IMR-90 (cell line): Measurements from ENCODE around the gene PAX8. TPM values are rescaled to one million over a fixed set of nuclear protein-coding genes. Genes with fewer than 3 reads are reported as not detected.

Source experiments
- ATAC-seq: fragments of 200-7000 bp; cut with Tn5 transposase; 2 replicates; pipeline ENCODE4 v1.9.1; 2020; ENCODE audit warnings: low read depth, mild to moderate bottlenecking, moderate library complexity
- BruUV-seq: library from RNA; stranded (reverse); fragments of 400-500 nt; replicated peaks from 2 replicates; lab custom pipeline; 2021; lab: Mats Ljungman, UMichigan
- CTCF ChIA-PET: fragments of 300-600 bp; formaldehyde crosslinking; extraction: SDS; loops from one replicate; lab custom pipeline; 2021; ENCODE audit warnings: antibody characterized with exemption; lab: Yijun Ruan, JAX
- POLR2A ChIA-PET: fragments of 300-600 bp; sonication (Branson Sonifier 250); formaldehyde crosslinking; loops from one replicate; lab custom pipeline; 2022; ENCODE audit warnings: antibody characterized with exemption; ENCODE audit not compliant: unreplicated experiment; lab: Charles Lee
- DNase-seq: peaks from one replicate; pipeline ENCODE4 v3.0.0; 2013
- H2AFZ ChIP-seq: replicated peaks from 2 replicates; pipeline ENCODE3; 2013; ENCODE audit warnings: low read length, mild to moderate bottlenecking; ENCODE audit not compliant: poor library complexity
- H2AK5ac ChIP-seq: 2 replicates; pipeline ENCODE4 v1.6.1; 2013; ENCODE audit warnings: low read depth, low read length, inconsistent platforms
- H2AK9ac ChIP-seq: replicated peaks from 2 replicates; pipeline ENCODE3; 2013; ENCODE audit warnings: mild to moderate bottlenecking, low read depth, low read length, moderate library complexity; ENCODE audit not compliant: poor library complexity
- H2BK120ac ChIP-seq: 2 replicates; pipeline ENCODE4 v1.6.1; 2013; ENCODE audit warnings: low read depth, low read length, inconsistent platforms
- H2BK15ac ChIP-seq: 3 replicates; pipeline ENCODE4 v1.6.1; 2013; ENCODE audit warnings: low read depth, low read length, inconsistent platforms
- H2BK20ac ChIP-seq: 2 replicates; pipeline ENCODE4 v1.6.1; 2013; ENCODE audit warnings: low read depth, mild to moderate bottlenecking, inconsistent platforms, low read length, moderate library complexity
- H2BK5ac ChIP-seq: 2 replicates; pipeline ENCODE4 v1.6.1; 2013; ENCODE audit warnings: mild to moderate bottlenecking, low read depth, low read length, inconsistent platforms; ENCODE audit not compliant: poor library complexity, severe bottlenecking
- H3K14ac ChIP-seq: replicated peaks from 2 replicates; pipeline ENCODE4 v1.6.1; 2013; ENCODE audit warnings: low read depth, low read length, inconsistent platforms
- H3K18ac ChIP-seq: 2 replicates; pipeline ENCODE4 v1.6.1; 2013; ENCODE audit warnings: low read depth, low read length, control low read depth
- H3K23ac ChIP-seq: 2 replicates; pipeline ENCODE4 v1.6.1; 2013; ENCODE audit warnings: low read depth, low read length, inconsistent platforms
- H3K27ac ChIP-seq: 2 replicates; pipeline ENCODE4 v1.5.1; 2013; ENCODE audit warnings: mild to moderate bottlenecking, control low read depth, low read length; ENCODE audit not compliant: insufficient read depth
- H3K27me3 ChIP-seq: 2 replicates; pipeline ENCODE4 v1.6.1; 2013; ENCODE audit warnings: low read length; ENCODE audit not compliant: control insufficient read depth, insufficient read depth
- H3K36me3 ChIP-seq: 2 replicates; pipeline ENCODE4 v1.6.1; 2013; ENCODE audit warnings: low read length, mixed read lengths; ENCODE audit not compliant: control insufficient read depth, insufficient read depth
- H3K4ac ChIP-seq: 2 replicates; pipeline ENCODE4 v1.6.1; 2013; ENCODE audit warnings: low read depth, low read length, inconsistent platforms
- H3K4me1 ChIP-seq: 2 replicates; pipeline ENCODE4 v1.6.1; 2013; ENCODE audit warnings: low read length, mixed read lengths; ENCODE audit not compliant: control insufficient read depth, insufficient read depth
- H3K4me2 ChIP-seq: 2 replicates; pipeline ENCODE4 v1.6.1; 2013; ENCODE audit warnings: low read depth, mild to moderate bottlenecking, control low read depth, low read length, moderate library complexity
- H3K4me3 ChIP-seq: 2 replicates; pipeline ENCODE4 v1.5.1; 2013; ENCODE audit warnings: low read depth, mild to moderate bottlenecking, control low read depth, low read length, moderate library complexity; ENCODE audit not compliant: insufficient read depth
- H3K56ac ChIP-seq: 2 replicates; pipeline ENCODE4 v1.6.1; 2013; ENCODE audit warnings: low read length, inconsistent platforms; ENCODE audit not compliant: insufficient read depth; ENCODE audit errors: extremely low read depth
- H3K79me1 ChIP-seq, 2 experiments: 2 replicates each; pipeline ENCODE4 v1.6.1; 2013; ENCODE audit warnings: low read length in 2 of 2, inconsistent platforms in 1 of 2, low read depth in 1 of 2
- H3K9ac ChIP-seq: 2 replicates; pipeline ENCODE4 v1.6.1; 2013; ENCODE audit warnings: low read depth, low read length, control low read depth
- H3K9me1 ChIP-seq: 2 replicates; pipeline ENCODE4 v1.6.1; 2013; ENCODE audit warnings: low read length, inconsistent platforms; ENCODE audit not compliant: insufficient read depth
- H3K9me3 ChIP-seq: 2 replicates; pipeline ENCODE4 v1.6.1; 2013; ENCODE audit warnings: low read length; ENCODE audit not compliant: control insufficient read depth, insufficient read depth
- H4K20me1 ChIP-seq: 2 replicates; pipeline ENCODE4 v1.6.1; 2013; ENCODE audit warnings: low read length, inconsistent platforms; ENCODE audit not compliant: insufficient read depth
- H4K5ac ChIP-seq: 2 replicates; pipeline ENCODE4 v1.6.1; 2013; ENCODE audit warnings: mild to moderate bottlenecking, low read depth, low read length, control low read depth
- H4K8ac ChIP-seq, 2 experiments: 2 replicates each; pipeline ENCODE4 v1.6.1; 2013; ENCODE audit warnings: low read depth in 2 of 2, low read length in 2 of 2, control low read depth in 1 of 2, inconsistent platforms in 1 of 2
- H4K91ac ChIP-seq: 2 replicates; pipeline ENCODE4 v1.6.1; 2013; ENCODE audit warnings: low read depth, low read length, inconsistent platforms; ENCODE audit not compliant: insufficient read depth
- CEBPB ChIP-seq: IDR thresholded peaks from 2 replicates; pipeline ENCODE4 v1.6.1; 2012; ENCODE audit warnings: low read depth, low read length, improper control_type of control experiment
- WGBS, 2 experiments: methylation state at CpG; one replicate each; pipeline versions ENCODE4 v1.1.5 to v1.1.7; 2013; ENCODE audit warnings: missing lambda C conversion rate in 2 of 2; ENCODE audit not compliant: insufficient read length in 1 of 2; ENCODE audit errors: extremely low coverage in 2 of 2; 5-methylcytosine and 5-hydroxymethylcytosine counted together
- dilution Hi-C: fragments of 300-500 bp; cut with HindIII; formaldehyde crosslinking; loops from one replicate; pipeline ENCODE4 v1.14.3; 2018; ENCODE audit warnings: low sequenced_read_pairs; ENCODE audit not compliant: unreplicated experiment
- in situ Hi-C: fragments of 300-500 bp; cut with MboI; formaldehyde crosslinking; loops from 3 replicates; pipeline ENCODE4 v1.14.3; 2019; ENCODE audit warnings: low sequenced_read_pairs, inconsistent platforms, mixed read lengths
- intact Hi-C: fragments of 100-400 bp; cut with micrococcal nuclease; formaldehyde crosslinking; loops from 2 replicates; pipeline ENCODE4 v1.10.0; 2022
- polyA plus RNA-seq, 3 experiments: library from polyadenylated mRNA; depleted of rRNA; stranded (reverse); fragments of >200 nt; gene quantifications; 2 replicates each; pipeline ENCODE4 v1.2.3, GENCODE V29; 2012; ENCODE audit warnings: low replicate concordance in 1 of 3
- total RNA-seq: library from RNA; depleted of rRNA; stranded (reverse); fragments of >200 nt; gene quantifications from 2 replicates; pipeline ENCODE4 v1.2.3, GENCODE V29; 2012

PAX8 gene
- total and polyA plus RNA-seq, 2 of the 4 experiments (the other 2 are of a cell fraction) = 0.18 to 1.5 TPM

GRCh38 chr2:113169586-113169985 is 109.1 kb downstream of the PAX8 start:
- no peak overlapping the region for H3K23ac ChIP-seq
- no peaks in the 10 kb centered on the region for H4K20me1 ChIP-seq
- H3K9me3 ChIP-seq = no peaks in the 10 kb centered on the region
- no peak overlapping the region for H3K56ac ChIP-seq
- dilution Hi-C loops (no loop called here), in situ Hi-C loops (no loop called here), intact Hi-C loops (no loop called here)
- H4K91ac ChIP-seq = no peak overlapping the region
- no peak overlapping the region for H3K18ac ChIP-seq
- H3K27ac ChIP-seq = no peak overlapping the region
- H3K27me3 ChIP-seq = peaks cover 15% of the 10 kb centered on the region
- DNase-seq (no peak), ATAC-seq (no peak)
- ChIA-PET POLR2A (no interaction called here), CTCF (no interaction called here)
- no peak overlapping the region for H2AFZ ChIP-seq
- WGBS, 2 experiments = 58% methylated on average over 2 of the region's 3 CpGs; no CpG with 5 or more reads in 1 of the 2 experiments
- no peak overlapping the region for H2BK5ac ChIP-seq
- no peak overlapping the region for H2BK20ac ChIP-seq
- no TSS peak for BruUV-seq
- H3K79me1 ChIP-seq = no peaks in the 10 kb centered on the region
- H4K5ac ChIP-seq = no peak overlapping the region
- no peak for TF ChIP-seq CEBPB
- H2AK9ac ChIP-seq = no peak overlapping the region
- H3K4me1 ChIP-seq = no peaks in the 10 kb centered on the region
- no peak overlapping the region for H3K4me3 ChIP-seq
- no peak overlapping the region for H4K8ac ChIP-seq
- H3K4me2 ChIP-seq = no peak overlapping the region
- H3K9me1 ChIP-seq = no peaks in the 10 kb centered on the region
- no peak overlapping the region for H2BK120ac ChIP-seq
- H2AK5ac ChIP-seq = no peak overlapping the region
- no peak overlapping the region for H2BK15ac ChIP-seq
- H3K4ac ChIP-seq = no peak overlapping the region
- H3K9ac ChIP-seq = no peak overlapping the region
- H3K36me3 ChIP-seq = no peaks in the 10 kb centered on the region
- no peak overlapping the region for H3K14ac ChIP-seq
